Fibroblast of the aortic adventitia (primary cell): ENCODE results near the gene CHMP2A. TPM values are rescaled to one million over a fixed set of nuclear protein-coding genes. Genes with fewer than 3 reads are reported as not detected.
"Not testable (repeated sequence)": the region's sequence is repeated elsewhere in the genome, so short reads cannot be mapped to it uniquely, and the experiment has no call there.

ENCODE experiments used
- DNase-seq: peaks from one replicate; pipeline ENCODE4 v3.0.0-alpha.2; 2010; ENCODE audit warnings: low read depth
- H3K4me3 ChIP-seq: 2 replicates; pipeline ENCODE4 v1.5.1; 2011; ENCODE audit warnings: low read depth, mild to moderate bottlenecking, control low read depth, low read length, moderate library complexity
- total RNA-seq: library from RNA; depleted of rRNA; stranded (reverse); fragments of >200 nt; gene quantifications from 2 replicates; pipeline ENCODE4 v1.2.3, GENCODE V29; 2012; ENCODE audit warnings: low replicate concordance
- TF ChIP-seq, protein P1 (sequence below): IDR thresholded peaks from 2 replicates; pipeline ENCODE4 v1.5.1; 2011; ENCODE audit warnings: mild to moderate bottlenecking, low read length, control low read depth, inconsistent platforms; ENCODE audit not compliant: insufficient read depth

The CHMP2A gene
- total RNA-seq, 1 donor = 109 TPM

DNA sequence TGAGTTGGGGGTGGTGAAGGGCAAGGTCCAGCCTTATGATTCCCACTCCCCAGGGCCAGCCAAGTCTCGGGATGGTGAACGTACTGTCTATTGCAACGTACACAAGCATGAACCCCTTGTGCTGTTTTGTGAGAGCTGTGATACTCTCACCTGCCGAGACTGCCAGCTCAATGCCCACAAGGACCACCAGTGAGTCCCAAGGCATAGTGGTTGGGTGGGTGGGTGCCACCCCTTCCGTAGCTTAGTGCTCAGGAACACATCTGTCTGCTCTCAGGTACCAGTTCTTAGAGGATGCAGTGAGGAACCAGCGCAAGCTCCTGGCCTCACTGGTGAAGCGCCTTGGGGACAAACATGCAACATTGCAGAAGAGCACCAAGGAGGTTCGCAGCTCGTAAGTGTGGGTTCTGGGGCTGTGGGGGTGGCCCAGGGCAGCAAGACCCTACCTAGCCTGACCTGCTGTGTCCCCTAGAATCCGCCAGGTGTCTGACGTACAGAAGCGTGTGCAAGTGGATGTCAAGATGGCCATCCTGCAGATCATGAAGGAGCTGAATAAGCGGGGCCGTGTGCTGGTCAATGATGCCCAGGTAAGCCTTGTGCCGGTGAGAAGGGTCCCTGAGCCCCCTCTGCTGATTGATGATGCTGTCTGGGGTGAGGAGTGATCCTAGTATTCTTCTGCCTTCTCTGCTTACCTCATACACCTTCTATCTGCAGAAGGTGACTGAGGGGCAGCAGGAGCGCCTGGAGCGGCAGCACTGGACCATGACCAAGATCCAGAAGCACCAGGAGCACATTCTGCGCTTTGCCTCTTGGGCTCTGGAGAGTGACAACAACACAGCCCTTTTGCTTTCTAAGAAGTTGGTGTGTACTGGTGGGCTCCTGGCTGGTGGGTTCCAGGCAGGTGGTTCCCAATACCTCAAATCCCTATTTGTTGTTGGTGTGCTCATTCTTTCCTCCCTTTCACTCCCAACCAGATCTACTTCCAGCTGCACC is 7.3 kb downstream of the CHMP2A start:
- H3K4me3 ChIP-seq = peak overlapping the region; percentile 31
- TF ChIP-seq, protein P1, sequence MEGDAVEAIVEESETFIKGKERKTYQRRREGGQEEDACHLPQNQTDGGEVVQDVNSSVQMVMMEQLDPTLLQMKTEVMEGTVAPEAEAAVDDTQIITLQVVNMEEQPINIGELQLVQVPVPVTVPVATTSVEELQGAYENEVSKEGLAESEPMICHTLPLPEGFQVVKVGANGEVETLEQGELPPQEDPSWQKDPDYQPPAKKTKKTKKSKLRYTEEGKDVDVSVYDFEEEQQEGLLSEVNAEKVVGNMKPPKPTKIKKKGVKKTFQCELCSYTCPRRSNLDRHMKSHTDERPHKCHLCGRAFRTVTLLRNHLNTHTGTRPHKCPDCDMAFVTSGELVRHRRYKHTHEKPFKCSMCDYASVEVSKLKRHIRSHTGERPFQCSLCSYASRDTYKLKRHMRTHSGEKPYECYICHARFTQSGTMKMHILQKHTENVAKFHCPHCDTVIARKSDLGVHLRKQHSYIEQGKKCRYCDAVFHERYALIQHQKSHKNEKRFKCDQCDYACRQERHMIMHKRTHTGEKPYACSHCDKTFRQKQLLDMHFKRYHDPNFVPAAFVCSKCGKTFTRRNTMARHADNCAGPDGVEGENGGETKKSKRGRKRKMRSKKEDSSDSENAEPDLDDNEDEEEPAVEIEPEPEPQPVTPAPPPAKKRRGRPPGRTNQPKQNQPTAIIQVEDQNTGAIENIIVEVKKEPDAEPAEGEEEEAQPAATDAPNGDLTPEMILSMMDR = no peak
- no peak for DNase-seq

DNA sequence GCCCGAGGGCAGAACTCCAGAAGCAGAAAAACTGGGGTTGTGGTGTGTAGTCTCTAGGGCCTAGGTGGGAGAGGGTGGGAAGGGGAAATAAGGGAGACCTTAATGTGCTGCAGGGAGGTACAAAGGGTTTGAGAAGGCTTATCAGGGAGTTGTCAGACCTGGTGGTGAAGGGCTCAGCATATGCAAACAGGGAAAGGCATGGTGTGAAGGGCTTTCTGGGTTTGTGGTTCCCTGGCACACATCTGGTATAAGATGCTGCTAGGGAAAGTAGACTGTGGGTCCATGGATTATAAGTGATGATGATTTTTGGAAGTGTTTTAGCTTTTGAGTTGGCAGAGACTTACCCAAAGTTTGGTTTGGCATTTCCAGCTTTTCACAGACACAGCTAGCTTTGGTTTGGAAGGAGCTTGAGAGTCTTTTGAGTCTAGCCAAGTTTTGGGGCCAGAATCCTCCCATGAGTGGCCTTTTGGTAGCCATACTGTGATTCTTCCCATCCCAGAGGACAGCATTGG is 8.8 kb downstream of the CHMP2A start:
- no peak for DNase-seq
- H3K4me3 ChIP-seq = peak overlapping the region; percentile 92
- TF ChIP-seq, protein P1 = no peak

DNA sequence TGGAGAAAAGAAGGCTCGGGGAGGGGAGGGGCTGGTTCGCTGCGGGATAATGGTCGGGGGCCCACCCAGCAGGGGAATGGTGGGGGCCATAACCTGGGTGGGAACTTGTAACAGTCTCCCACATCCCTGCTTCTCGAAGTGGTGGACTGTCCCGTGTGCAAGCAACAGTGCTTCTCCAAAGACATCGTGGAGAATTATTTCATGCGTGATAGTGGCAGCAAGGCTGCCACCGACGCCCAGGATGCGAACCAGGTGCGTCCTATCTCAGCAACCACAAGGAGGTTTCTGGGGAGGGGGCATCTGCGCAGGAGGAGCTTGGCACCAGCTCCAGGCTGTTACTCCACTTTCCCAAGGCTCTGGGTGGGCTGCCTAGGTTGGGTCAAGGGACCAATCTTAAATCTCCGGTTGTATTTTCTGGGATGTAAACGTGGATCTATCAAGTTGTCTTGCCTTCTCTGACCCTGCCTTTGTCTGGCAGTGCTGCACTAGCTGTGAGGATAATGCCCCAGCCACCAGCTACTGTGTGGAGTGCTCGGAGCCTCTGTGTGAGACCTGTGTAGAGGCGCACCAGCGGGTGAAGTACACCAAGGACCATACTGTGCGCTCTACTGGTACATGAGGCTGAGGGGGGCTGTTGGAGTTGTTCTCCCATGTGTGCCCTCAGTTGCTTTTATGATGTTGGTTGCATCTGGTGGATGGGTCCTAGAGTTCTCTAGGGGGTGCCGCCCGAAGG is 9.5 kb downstream of the CHMP2A start:
- peak overlapping the region; percentile 92 for H3K4me3 ChIP-seq
- DNase-seq = no peak
- TF ChIP-seq, protein P1 = no peak

DNA sequence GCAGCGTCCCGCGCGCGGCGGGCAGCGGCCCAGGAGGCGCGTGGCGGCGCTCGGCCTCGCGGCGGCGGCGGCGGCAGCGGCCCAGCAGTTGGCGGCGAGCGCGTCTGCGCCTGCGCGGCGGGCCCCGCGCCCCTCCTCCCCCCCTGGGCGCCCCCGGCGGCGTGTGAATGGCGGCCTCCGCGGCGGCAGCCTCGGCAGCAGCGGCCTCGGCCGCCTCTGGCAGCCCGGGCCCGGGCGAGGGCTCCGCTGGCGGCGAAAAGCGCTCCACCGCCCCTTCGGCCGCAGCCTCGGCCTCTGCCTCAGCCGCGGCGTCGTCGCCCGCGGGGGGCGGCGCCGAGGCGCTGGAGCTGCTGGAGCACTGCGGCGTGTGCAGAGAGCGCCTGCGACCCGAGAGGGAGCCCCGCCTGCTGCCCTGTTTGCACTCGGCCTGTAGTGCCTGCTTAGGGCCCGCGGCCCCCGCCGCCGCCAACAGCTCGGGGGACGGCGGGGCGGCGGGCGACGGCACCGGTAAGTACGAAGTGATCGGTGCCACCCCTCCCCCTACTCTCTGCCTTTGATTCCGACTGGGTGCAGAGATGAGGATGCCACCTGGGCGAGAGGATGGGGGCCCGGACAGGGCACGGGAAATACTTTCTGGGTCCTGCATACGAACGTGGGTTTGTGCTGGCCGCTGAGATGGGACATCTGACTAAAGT is 10.2 kb downstream of the CHMP2A start:
- peak; percentile 51 for DNase-seq
- TF ChIP-seq, protein P1 = no peak
- H3K4me3 ChIP-seq = peak overlapping the region; percentile 92

DNA sequence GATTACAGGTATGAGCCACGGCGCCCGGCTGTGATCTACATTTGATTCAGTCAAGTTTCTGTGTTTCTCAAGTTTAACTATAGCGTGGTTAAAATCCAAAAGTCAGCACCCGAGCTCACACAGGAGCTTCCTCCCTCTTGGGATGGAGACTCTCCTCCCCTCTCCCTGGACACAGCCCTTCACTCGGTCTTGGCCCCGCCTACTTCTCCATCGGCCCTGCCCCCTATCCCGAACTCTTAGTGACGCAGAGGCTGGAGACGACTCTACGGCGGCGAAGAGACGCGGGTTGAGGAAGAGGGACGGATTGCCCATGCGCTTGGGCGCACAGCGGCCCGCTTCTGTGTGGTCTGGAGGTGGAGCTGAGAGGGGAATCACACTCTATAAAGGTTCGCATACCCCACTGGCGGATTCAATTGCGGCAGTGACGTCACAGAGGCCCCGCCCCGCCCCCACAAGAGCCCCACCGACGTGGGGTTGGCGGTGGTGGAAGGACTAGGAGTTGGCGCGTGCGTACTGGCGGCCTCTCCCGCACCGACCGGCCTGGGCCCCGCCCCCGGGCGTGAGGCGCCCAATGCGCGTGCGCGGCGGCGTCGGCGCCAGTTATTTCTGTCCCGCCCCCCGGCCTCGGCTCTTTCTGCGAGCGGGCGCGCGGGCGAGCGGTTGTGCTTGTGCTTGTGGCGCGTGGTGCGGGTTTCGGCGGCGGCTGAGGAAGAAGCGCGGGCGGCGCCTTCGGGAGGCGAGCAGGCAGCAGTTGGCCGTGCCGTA is 10.9 kb downstream of the CHMP2A start, which contains the start of gene TRIM28:
Gene TRIM28, plus strand, starts transcription at position 239 of the 765 bp plus-strand sequence. CDS start 694 bp downstream, outside the sequence.
- TF ChIP-seq, protein P1 = no peak
- peak; percentile 99 for DNase-seq
- H3K4me3 ChIP-seq = peak within 1 kb of the TSS; percentile 92

DNA sequence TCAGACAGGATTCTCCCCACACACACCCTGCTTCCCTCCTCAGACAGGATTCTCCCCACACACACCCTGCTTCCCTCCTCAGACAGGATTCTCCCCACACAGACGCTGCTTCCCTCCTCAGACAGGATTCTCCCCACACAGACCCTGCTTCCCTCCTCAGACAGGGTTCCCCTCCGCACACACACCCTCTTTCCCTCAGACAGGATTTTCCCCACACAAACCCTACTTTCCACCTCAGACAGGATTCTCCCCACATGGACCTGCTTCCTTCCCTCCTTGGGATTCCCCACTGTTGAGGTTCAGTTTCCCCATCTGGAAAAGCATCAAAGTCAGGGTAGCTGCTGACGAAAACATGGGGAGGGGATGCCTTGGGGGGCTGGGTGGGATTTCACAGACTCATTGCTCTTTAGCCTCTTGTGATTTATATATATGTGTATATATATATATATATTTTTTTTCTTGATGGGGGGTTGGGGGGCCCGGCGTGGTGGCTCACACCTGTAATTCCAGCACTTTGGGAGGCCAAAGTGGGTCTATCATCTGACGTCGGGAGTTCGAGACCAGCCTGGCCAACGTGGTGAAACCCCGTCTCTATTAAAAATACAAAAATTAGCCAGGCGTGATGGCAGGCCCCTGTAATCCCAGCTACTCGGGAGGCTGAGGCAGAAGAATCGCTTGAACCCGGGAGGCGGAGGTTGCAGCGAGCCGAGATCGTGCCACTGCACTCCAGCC is 12.1 kb downstream of the CHMP2A start:
- not testable (repeated sequence) for DNase-seq, H3K4me3 ChIP-seq

DNA sequence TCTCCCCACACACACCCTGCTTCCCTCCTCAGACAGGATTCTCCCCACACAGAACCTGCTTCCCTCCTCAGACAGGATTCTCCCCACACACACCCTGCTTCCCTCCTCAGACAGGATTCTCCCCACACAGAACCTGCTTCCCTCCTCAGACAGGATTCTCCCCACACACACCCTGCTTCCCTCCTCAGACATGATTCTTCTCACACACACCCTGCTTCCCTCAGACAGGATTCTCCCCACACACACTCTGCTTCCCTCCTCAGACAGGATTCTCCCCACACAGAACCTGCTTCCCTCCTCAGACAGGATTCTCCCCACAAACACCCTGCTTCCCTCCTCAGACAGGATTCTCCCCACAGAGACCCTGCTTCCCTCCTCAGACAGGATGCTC is 15.7 kb downstream of the CHMP2A start:
- not testable (repeated sequence) for H3K4me3 ChIP-seq, DNase-seq
